ENCODE measurements around the gene TPP1.

Gene TPP1
- 13.6 to 26.3 (median 22.1) reads per million in 4 donors for total RNA-seq

DNA sequence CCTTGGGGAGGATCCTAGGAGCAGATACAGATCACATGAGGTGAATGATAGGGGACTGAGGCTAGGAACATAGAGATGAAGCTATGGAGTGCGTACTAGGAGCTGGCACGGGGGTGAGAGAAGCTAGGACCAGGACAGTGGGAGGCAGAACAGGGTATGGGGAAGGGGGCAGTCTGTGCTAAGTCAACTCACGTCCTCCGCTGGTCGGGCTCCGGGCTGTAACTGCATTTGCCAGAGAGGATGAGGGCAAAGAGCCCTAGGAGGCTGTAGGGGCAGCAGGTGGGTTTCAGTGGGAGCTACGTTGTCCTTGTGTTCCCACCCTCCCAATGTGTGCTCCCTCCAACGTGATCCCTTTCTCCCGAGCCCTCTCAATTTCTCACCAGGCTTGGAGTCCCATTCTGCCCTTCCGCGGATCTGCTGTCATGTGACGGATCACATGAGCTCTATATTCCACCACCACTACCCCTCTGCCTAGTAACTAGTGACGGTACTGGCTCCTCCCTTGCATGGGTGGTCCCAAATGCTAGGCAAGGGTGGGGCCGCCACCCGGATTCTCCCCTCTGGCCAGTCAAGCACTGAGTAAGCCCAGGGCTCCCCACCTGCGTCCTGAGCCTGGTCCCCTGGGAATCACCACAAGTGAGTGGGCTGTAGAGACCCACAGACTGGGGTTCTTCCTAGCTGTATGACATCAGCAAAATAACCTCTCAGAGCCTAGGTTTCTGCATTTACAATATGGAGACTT, at the start of gene TPP1:
TSS of gene TPP1 (minus strand) at position 419 of the 742 bp plus-strand sequence. CDS start at position 397, 22 bp downstream.
- DNase-seq, result peak; percentile 77 to 89 (median 86)

DNA sequence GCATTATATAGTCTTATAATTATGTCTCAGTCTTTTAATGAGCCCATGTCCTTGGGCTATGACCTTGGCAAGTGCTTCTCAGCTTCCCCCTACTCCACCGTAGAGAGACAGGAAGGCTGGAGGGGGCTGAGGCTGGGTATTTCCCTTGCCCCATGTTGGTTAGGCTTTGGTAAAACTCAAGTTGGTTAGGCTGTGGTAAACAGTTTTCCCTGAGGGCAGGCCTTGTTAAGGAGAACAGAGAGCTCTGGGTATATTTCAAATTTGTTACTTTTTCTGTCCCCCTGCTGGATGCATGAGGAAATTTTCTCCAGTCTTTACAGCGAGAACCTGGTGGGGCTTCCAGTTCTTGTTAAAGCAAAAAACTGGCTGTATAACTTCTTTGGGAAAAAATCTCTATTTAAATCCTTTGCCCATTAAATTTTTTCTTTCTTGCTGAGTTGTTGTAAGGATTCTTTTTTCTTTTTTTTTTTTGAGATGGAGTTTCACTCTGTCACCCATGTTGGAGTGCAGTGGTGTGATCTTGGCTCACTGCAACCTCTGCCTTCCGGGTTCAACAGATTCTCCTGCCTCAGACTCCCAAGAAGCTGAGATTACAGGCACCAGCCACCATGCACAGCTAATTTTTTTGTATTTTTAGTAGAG, 48.6 kb upstream of the TPP1 start:
- DNase-seq, result peak in 1 of 5 donors; percentile 50

GRCh38 chr11:6666302-6667183, 47.3 kb upstream of the TPP1 start:
- peak in 1 of 5 donors; percentile 13 for DNase-seq

GRCh38 chr11:6664551-6664950, 45.3 kb upstream of the TPP1 start:
- DNase-seq, result no peak

DNA sequence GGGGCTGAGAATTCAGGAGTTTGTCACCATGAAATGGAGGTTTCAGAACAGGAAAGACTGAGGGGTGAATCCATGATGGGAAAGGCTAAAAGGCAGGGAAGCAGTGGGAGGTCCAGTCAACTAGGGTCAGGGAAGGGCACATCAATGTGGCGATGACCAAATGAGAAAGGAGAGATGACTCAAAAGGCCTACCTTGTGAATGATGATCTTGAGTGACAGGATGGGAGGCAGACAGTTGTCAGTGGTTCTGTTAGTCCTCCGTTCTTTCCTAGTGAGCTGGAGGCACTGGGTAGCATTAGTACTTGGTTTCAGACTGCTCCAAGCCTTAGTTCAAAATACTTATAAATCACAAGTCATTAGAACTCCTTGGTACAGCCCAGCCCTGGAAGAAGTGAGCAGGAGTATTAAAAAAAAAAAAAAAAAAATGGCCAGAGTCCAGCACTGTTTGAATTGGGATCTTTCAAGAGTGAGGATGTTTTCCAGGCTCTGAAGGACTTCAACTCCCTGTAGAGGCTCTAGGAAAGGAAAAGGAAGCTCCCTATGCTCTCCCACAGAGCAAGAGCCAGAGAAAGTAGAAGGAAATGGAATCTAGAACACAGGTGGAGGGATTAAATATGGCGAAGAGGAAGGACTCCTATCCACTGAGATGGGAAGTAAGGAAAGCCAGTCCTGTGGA, 44.7 kb upstream of the TPP1 start:
- no peak for DNase-seq

GRCh38 chr11:6660712-6661111, 41.5 kb upstream of the TPP1 start:
- no peak for DNase-seq

DNA sequence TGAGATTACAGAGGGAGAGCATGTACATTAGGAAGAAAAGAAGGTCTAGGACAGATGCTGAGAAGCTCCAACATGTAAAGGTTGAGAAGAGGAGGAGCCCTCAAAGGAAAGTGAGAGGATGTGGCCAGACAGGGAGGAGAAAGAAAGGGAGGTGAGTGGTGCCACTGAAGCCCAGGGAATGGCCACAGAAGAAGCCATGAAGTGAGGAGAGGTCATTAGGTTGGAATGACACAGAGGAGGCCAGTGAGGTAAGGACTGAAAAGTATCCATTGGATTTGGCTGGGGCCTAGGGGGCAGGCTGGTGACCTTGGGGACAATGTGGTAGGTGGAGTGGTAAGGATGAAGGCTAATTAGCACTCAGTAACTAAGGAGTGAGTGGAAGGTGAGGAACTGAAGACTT, 39.4 kb upstream of the TPP1 start:
- DNase-seq, result no peak

DNA sequence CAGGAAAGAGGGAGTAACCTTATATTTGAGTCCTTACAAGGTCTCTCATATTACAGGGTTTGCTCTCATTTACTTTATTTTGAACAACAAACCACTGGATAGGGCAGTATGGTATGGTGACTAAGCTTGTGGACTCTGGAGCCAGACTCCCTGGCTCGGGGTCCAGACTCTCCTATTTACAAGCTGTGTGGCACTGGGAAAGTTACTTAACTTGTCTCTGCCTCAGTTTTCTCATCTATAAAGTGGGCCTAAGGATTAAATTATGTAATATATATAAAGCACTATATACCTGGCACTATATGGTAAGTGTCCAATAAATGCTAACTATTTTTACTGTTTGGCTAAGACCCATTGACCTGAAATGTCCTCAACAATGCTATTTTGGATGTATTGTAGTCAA, 38.1 kb upstream of the TPP1 start:
- DNase-seq, result no peak

GRCh38 chr11:6656936-6657335, 37.7 kb upstream of the TPP1 start:
- DNase-seq, result no peak

- no peak for DNase-seq
Observed at GRCh38 chr11:6656584-6656915, 37.3 kb upstream of the TPP1 start.

- peak in 1 of 5 donors; percentile 38 for DNase-seq
Observed at GRCh38 chr11:6655790-6656583, 36.8 kb upstream of the TPP1 start, which contains the start of gene DCHS1. Gene DCHS1 (minus strand): TSS chr11:6655809. CDS start chr11:6641613, 14,196 bp downstream.

DNA sequence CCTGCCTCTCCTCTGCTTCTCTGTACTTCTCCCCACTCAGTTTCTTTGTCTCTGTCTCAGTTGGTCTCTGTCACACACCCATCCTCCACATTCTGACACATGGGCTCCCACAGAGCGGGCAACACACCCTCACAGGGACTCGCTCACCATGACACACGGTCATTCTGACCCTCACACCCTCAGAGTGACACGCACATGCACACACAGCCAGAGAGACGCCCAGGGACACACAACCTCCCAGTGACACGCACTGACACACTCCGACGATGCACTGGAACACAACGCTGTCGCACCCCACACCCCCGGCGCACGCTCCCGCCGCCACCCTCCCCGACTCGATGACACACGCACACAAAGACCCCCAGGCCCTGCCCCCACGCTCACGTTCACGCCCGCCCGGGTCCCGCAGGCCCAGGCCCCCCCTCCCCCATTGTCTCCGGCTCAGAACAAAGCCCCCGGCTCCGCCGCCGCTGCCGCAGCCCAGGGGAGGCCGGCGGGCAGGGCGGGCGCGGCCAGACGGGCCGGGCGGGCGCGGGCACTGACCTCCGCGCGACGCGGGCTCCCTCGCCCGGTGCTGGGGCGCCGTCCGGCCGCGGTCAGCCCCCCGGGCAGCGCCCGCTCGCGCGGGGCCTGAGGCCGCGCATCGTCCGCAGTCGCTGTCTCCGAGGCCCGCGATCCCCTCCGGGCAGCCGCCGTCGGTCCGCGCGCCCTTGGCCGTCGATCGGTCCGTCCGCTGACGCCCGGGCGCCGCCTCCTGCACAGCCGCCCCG, 36.0 kb upstream of the TPP1 start:
- peak in 1 of 5 donors; percentile 22 for DNase-seq

DNA sequence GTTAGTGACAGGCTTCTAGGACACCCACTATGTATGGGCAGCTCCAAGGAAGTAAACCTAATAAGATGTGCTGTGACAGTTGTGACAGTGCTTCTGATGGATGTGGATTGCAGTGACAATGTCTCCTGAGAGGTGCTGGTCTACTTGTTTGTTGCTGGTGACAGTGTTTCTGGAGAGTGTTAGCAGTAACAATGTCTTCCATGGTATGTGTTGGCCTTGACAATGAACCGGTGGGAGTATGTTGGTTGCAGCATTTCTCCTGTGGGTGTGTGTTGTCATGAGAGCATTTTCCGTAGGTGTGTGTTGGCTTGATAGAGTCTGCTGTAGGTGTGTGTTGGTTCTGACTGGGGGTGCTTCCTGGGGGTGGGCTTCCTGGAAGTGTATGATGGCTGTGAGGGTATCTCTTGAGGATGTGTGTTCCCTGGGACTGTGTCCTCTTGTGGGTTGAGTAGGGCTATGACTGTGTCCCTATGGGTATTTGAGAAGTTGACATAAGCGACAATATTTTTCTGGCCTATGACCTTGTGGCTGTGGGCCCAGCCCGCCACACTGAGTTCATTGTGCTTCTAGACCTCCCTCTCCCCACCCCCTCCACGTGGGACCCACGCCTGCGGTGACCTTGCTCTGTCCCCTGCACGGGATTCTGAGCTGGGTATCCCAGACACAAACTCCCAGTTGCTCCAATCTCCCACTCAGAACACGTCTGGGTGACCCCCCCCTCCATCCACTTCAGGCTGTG, 35.2 kb upstream of the TPP1 start:
- no peak for DNase-seq

- no peak for DNase-seq
Observed at GRCh38 chr11:6653656-6654055, 34.4 kb upstream of the TPP1 start.

DNA sequence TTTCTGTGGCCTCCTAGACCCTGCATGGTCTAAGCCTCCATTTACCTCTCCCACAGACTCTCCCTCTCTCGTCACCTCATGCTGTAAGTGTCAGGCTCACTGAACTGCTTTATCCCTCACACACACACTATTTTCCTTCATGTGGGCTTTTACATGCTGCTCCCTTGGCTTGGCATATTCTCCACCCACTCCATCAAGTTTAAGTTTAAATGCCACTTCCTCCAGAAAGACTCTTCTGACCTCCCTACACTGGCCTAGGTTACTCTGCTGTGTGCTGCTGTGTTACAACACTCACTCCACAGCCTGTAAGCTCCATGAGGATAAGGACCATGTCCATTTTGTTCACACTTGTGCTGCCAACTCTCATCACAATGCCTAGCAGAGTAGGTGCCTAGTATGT, 33.9 kb upstream of the TPP1 start:
- no peak for DNase-seq

DNA sequence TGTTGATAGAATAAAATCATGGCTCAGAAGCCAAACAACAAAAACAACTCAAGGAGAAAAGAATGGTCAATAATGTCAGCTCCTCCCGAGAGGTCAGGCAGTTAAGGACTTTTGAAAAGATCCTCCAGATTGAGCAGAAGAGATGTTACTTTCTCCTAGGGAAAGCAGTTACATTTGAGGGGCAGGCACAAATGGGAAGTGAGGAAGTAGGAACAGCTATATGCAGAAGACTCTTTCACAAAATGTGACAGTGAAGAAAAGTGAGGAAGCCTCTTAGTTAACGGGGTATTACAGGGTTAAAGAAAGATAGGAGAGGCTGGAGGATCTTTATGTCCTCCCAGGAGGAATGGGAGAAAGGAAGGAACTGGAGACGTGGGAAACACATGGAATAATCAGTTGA, 33.0 kb upstream of the TPP1 start:
- no peak for DNase-seq

DNA sequence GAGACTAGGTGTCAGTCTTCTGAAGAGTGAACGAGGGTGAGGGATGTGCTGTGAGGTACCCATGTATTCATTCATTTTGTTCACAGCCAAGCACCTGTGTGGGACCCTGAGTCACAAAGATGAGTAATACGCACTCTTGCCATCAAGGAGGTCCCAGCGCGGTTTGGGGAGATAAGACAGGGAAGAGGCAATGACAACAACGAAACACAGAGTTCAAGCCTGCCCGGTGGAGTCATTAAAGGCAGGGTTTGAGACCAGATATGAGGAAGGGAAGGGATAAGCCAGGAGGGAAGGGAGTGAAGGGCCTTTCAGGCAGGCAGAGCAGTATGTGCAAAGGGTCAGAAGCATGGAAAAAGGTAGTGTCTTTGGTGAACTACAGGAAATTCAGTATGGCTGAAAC, 31.8 kb upstream of the TPP1 start:
- no peak for DNase-seq

GRCh38 chr11:6650104-6650503, 30.9 kb upstream of the TPP1 start:
- no peak for DNase-seq

- DNase-seq, result no peak
Observed at GRCh38 chr11:6648501-6648900, 29.3 kb upstream of the TPP1 start.

GRCh38 chr11:6647836-6648235, 28.6 kb upstream of the TPP1 start:
- DNase-seq, result no peak

Measured in T-helper 1 cell (primary cell).